GM19467 (cell line): ENCODE results near the gene JAK3.
"Not testable (repeated sequence)": the region's sequence is repeated elsewhere in the genome, so short reads cannot be mapped to it uniquely, and the experiment has no call there.

Experiments
- ATAC-seq: cut with Tn5 transposase; IDR thresholded peaks from one replicate; pipeline ENCODE4 v1.9.1; 2021; ENCODE audit warnings: mild to moderate bottlenecking, moderate library complexity; ENCODE audit not compliant: unreplicated experiment

JAK3 gene

DNA sequence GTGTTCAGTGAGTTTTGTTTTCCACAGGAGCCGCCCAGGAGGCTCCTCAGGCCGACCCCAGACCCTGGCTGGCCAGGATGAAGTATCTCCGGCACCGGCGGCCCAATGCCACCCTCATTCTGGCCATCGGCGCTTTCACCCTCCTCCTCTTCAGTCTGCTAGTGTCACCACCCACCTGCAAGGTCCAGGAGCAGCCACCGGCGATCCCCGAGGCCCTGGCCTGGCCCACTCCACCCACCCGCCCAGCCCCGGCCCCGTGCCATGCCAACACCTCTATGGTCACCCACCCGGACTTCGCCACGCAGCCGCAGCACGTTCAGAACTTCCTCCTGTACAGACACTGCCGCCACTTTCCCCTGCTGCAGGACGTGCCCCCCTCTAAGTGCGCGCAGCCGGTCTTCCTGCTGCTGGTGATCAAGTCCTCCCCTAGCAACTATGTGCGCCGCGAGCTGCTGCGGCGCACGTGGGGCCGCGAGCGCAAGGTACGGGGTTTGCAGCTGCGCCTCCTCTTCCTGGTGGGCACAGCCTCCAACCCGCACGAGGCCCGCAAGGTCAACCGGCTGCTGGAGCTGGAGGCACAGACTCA is 40.0 kb downstream of the JAK3 start:
- ATAC-seq: no peak

GRCh38 chr19:17806945-17807344 is 40.8 kb downstream of the JAK3 start:
- ATAC-seq: no peak

DNA sequence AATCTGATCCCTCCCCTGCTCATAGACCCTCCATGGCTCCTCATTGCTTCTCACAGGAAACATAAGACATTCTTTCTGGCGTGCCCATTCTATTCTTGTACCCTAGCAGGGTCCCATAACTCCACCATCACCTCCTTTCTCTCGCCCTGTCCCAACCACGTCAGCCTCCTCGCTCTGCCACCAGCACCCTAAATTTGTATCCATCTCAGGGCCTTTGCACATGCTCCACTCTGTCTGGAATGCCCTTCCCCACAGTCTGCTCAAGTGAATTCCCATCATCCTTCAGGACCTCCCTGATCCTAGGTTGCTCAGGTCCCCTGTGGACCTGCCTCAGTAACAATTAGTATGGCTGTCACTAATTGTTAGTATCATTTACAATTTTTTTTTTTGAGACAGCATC is 42.4 kb downstream of the JAK3 start:
- no peak for ATAC-seq

- no peak for ATAC-seq
Observed at GRCh38 chr19:17803264-17803896, 44.4 kb downstream of the JAK3 start.

GRCh38 chr19:17802137-17802858 is 45.5 kb downstream of the JAK3 start:
- ATAC-seq: no peak

DNA sequence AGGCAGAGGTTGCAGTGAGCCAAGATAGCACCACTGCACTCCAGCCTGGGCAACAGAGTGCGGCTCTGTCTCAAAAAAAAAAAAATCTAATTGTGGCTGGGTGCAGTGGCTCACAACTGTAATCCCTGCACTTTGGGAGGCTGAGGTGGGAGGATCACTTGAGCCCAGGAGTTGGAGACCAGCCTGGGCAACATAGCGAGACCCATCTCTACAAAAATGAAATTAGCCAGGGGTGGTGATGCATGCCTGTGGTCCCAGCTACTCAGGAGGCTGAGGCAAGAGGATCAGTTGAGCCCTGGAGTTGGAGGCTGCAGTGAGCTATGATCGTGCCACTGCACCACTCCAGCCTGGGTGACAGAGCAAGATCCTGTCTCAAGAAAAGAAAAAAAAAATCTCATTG is 49.2 kb downstream of the JAK3 start:
- not testable (repeated sequence) for ATAC-seq

GRCh38 chr19:17797424-17798201 is 50.2 kb downstream of the JAK3 start:
- ATAC-seq: no peak

- ATAC-seq: no peak
Observed at GRCh38 chr19:17796838-17797423, 50.9 kb downstream of the JAK3 start.

GRCh38 chr19:17796013-17796837 is 51.6 kb downstream of the JAK3 start:
- no peak for ATAC-seq

DNA sequence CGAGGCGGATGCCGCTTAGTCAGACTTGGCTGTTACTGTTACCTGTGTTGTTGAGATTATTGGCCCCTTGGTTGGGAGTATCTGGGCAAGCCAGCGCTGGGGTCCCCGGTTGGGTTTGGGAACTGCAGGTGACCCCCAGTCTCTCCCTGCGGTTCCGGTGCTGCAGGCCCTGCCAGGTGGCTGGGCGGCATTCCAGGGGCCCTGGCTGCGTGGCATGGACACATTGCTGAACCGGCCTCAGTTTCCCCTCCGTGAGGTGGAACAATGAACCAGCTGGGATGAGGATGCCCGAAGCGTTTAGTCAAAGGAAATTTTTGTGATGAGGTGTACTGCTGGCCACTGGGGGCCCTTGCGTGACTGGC is 52.3 kb downstream of the JAK3 start:
- ATAC-seq: no peak

DNA sequence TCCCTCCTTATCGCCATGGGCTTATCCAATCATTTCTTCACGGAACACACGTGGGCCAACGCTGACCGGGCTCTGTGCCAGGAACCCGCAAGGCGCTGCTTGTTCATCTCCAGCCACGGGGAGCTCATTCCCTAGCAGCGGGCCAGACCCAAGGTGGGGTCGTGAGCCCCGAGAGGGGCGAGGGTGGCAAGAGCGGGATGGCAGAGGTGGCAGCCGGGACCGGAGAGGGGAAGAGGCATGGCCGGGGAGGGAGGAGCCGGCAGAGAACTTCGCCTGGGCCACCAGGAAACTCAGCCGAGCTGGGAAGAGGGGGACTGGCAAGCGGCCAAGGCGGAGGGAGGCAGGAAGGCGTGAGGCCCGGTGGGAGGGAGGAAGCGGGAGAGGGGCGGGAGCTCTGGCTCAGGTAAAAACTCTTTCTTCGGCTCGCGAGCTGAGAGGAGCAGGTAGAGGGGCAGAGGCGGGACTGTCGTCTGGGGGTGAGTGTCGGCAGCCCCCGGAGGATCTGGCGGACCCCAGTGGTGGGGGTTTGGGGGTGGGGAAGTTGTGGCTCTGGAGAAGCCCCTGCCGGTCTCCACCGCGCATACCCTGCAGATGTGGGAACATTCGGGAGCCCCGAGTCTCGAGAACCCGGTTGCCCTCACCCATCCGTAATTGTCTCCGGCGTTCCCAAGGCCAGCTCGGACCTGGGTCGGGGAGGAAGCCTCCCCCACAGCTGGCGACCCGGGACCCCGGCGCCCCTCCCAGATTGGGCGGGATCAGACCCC is 52.9 kb downstream of the JAK3 start, which contains the start of gene B3GNT3:
B3GNT3 (plus strand) TSS at position 408 of the 764 bp plus-strand sequence. CDS start 12,670 bp downstream, outside the sequence.
- ATAC-seq: no peak

- no peak for ATAC-seq
Observed at GRCh38 chr19:17794412-17794730, 53.4 kb downstream of the JAK3 start.

DNA sequence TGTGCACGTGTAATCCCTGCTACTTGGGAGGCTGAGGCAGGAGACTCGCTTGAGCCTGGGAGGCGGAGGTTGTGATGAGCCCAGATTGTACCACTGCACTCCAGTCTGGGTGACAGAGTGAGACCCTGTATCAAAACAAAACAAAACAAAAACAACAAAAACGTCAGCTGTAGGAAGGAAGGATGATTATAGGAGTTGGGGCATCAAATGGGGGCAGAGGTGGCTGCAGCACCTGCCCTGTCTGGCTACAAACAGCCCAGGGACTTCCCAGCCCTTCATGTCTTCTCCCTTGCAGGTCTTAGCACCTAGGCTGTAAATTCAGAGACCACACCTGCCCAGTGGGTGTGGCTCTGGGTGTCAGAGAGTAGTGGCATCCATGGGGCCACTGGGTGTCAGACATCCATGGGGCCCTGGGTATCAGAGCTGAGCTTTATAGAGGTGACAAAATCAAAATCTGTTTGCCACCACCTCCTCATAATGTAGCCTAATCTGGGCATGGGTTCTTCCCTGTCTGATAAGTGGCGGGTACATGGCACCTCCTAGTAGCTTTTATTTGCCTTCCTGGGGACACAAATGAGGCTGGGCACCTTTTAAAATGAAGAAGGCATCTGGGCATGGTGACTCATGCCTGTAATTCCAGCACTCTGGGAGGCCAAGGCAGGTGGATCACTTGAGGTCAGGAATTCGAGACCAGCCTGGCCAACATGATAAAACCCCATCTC is 57.6 kb downstream of the JAK3 start:
- no peak for ATAC-seq

DNA sequence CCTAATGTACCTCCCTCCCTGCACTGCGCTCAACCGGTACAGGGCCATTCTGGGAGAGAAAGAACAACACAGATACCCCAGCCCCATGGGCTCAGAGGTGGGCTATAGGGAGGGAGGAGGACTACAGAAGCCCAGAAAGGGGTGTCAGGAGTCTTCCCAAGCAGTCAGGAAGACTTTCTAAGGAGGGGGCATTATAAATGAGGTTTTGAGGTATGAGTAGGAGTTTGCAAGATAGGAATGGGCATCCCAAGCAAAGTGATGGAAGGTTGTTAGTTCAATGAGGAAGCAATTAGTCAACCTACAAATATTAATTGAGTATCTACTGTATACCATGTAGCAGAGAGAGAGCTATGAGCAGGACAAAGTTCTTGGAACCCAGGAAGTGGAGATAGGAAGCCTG is 59.1 kb downstream of the JAK3 start:
- no peak for ATAC-seq

GRCh38 chr19:17787274-17787913 is 60.4 kb downstream of the JAK3 start:
- no peak for ATAC-seq

- ATAC-seq: no peak
Observed at GRCh38 chr19:17784201-17785008, 63.4 kb downstream of the JAK3 start.

DNA sequence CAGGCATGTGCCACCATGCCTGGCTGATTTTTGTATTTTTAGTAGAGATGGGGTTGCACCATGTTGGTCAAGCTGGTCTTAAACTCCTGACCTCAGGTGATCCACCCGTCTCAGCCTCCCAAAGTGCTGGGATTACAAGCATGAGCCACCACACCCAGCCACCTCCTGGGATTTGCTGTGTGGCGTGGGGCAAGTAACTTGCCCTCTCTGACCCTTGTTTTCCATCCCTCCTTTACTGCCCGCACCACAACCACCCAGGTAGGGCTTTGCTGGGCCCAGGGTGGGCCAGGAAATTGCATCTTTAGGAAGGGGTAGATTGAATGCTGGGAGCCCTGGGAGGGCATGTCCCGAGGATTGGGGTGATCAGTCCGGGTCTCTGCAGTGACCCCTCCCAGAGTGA is 64.1 kb downstream of the JAK3 start:
- ATAC-seq: not testable (repeated sequence)

- no peak for ATAC-seq
Observed at GRCh38 chr19:17780781-17781180, 67.0 kb downstream of the JAK3 start.
